HG03469 (cell line): ENCODE results near the gene RAP2A.

ENCODE experiments used
- ATAC-seq: cut with Tn5 transposase; IDR thresholded peaks from one replicate; pipeline ENCODE4 v1.9.1; 2021; ENCODE audit warnings: mild to moderate bottlenecking, moderate library complexity, moderate number of reproducible peaks; ENCODE audit not compliant: unreplicated experiment

Gene RAP2A

GRCh38 chr13:97492684-97493371 is 58.9 kb downstream of the RAP2A start:
- no peak for ATAC-seq

GRCh38 chr13:97493456-97493855 is 59.5 kb downstream of the RAP2A start:
- ATAC-seq: no peak

GRCh38 chr13:97495678-97496077 is 61.7 kb downstream of the RAP2A start:
- no peak for ATAC-seq

GRCh38 chr13:97496511-97496910 is 62.5 kb downstream of the RAP2A start:
- ATAC-seq: no peak

GRCh38 chr13:97497400-97497799 is 63.4 kb downstream of the RAP2A start:
- ATAC-seq: no peak

- ATAC-seq: no peak
Observed at GRCh38 chr13:97498419-97498818, 64.5 kb downstream of the RAP2A start.

- ATAC-seq: no peak
Observed at GRCh38 chr13:97499181-97499580, 65.2 kb downstream of the RAP2A start.

- ATAC-seq: no peak
Observed at GRCh38 chr13:97502181-97502580, 68.2 kb downstream of the RAP2A start.

- ATAC-seq: no peak
Observed at GRCh38 chr13:97502706-97503105, 68.7 kb downstream of the RAP2A start.

- ATAC-seq: no peak
Observed at GRCh38 chr13:97505017-97505416, 71.0 kb downstream of the RAP2A start.

- ATAC-seq: no peak
Observed at GRCh38 chr13:97506511-97506910, 72.5 kb downstream of the RAP2A start.

- no peak for ATAC-seq
Observed at GRCh38 chr13:97512732-97513131, 78.8 kb downstream of the RAP2A start.

- no peak for ATAC-seq
Observed at GRCh38 chr13:97515643-97516042, 81.7 kb downstream of the RAP2A start.

- no peak for ATAC-seq
Observed at GRCh38 chr13:97517967-97518366, 84.0 kb downstream of the RAP2A start.
